ENCODE results near the gene GRID2. TPM values are rescaled to one million over a fixed set of nuclear protein-coding genes. Genes with fewer than 3 reads are reported as not detected.

Gene GRID2
- total and polyA plus RNA-seq, 10 of the 15 experiments (the other 5 are each of a cell fraction or from before 2014, with no cell fraction given): not detected

GRCh38 chr4:93409035-93409434 is 1105.3 kb downstream of the GRID2 start:
- ChIA-PET POLR2A (no interaction called here), SMC1A (ENCODE audit: uncharacterized antibody, unreplicated experiment) (no interaction called here), RAD21 (ENCODE audit: unreplicated experiment) (no interaction called here), CTCF (no interaction called here)
- no peaks in the 10 kb centered on the region for H3K36me3 ChIP-seq (ENCODE audit: control insufficient read depth in 2 of 2, insufficient read depth in 2 of 2, low read length in 1 of 2)
- H2AFZ ChIP-seq (ENCODE audit: control insufficient read depth, low read depth, low read length): no peak overlapping the region
- DNase-seq (ENCODE audit: low read depth, low spot score) (no peak), ATAC-seq (peak; percentile 20; the same call in 1 of the 3 replicates), FAIRE-seq (no peak)
- no peak overlapping the region for H3K4me3 ChIP-seq
- H3K27ac ChIP-seq (ENCODE audit: control insufficient read depth, insufficient read depth): no peak overlapping the region
- H3K79me2 ChIP-seq (ENCODE audit: control insufficient read depth, insufficient read depth, low read length): no peaks in the 10 kb centered on the region
- H3K9me3 ChIP-seq (replicated peaks; ENCODE audit: control insufficient read depth, insufficient read depth, low read length): no peaks in the 10 kb centered on the region
- no TSS peak for BruUV-seq (replicated peaks)
- H3K27me3 ChIP-seq (replicated peaks in 1 of 2; ENCODE audit: control insufficient read depth in 2 of 2, insufficient read depth in 2 of 2, low read length in 1 of 2): no peaks in the 10 kb centered on the region
- H3K9ac ChIP-seq (ENCODE audit: control insufficient read depth, insufficient read depth, low read length): no peak overlapping the region
- in situ Hi-C loops (cut with MboI) (no loop called here), intact Hi-C loops (cut with micrococcal nuclease; ENCODE audit: unreplicated experiment) (no loop called here)
- H4K20me1 ChIP-seq (ENCODE audit: control insufficient read depth, insufficient read depth): no peaks in the 10 kb centered on the region
- 0% methylated on average over 1 of the region's 1 CpG for WGBS (ENCODE audit: insufficient coverage, insufficient replicate concordance, low lambda C conversion rate, missing lambda C conversion rate)
- TF ChIP-seq CHD2 (IDR thresholded peaks at IDR 0.05; ENCODE audit: borderline replicate concordance, low read depth, low read length) (no peak), FOS (IDR thresholded peaks at IDR 0.05; ENCODE audit: borderline replicate concordance, extremely low read depth, insufficient read length) (no peak), ZNF687 (IDR thresholded peaks at IDR 0.05) (no peak), SP1 (IDR thresholded peaks at IDR 0.05; ENCODE audit: low read depth, low read length) (no peak), KAT2A (conservative IDR thresholded peaks at IDR 0.05; ENCODE audit: control insufficient read depth, low read depth, low read length) (no peak), HDAC2 (IDR thresholded peaks at IDR 0.05) (no peak), ATF2 (IDR thresholded peaks at IDR 0.05; ENCODE audit: low read length) (no peak), SMAD5 (IDR thresholded peaks at IDR 0.05; ENCODE audit: low read depth) (no peak), POU2F2 (IDR thresholded peaks at IDR 0.05; ENCODE audit: borderline replicate concordance, low read depth, low read length) (no peak), ZSCAN29 (IDR thresholded peaks at IDR 0.05) (no peak), NFXL1 (IDR thresholded peaks at IDR 0.05; ENCODE audit: borderline replicate concordance) (no peak), BHLHE40 (IDR thresholded peaks at IDR 0.05; ENCODE audit: borderline replicate concordance in 1 of 2, low read depth in 2 of 2, low read length in 1 of 2) (no peak), SRF (IDR thresholded peaks at IDR 0.05; ENCODE audit: low read depth in 2 of 2, low read length in 2 of 2) (no peak)
- H3K4me2 ChIP-seq (ENCODE audit: control insufficient read depth, insufficient read depth): no peak overlapping the region
- H3K4me1 ChIP-seq (ENCODE audit: control insufficient read depth, insufficient read depth, low read length): no peaks in the 10 kb centered on the region

Data from GM12878 (cell line).